Endothelial cell of umbilical vein (primary cell): Measurements from ENCODE around the gene ALOX15. TPM values are rescaled to one million over a fixed set of nuclear protein-coding genes. Genes with fewer than 3 reads are reported as not detected.

Experiments used
- BruUV-seq: library from RNA; stranded (reverse); fragments of 400-500 nt; replicated peaks from 2 replicates; lab custom pipeline; 2021; lab: Mats Ljungman, UMichigan
- CTCF ChIA-PET: fragments of 300-600, 350-600 bp; sonication (Branson Sonifier 250); formaldehyde crosslinking; loops from one replicate; lab custom pipeline; 2021; ENCODE audit warnings: antibody characterized with exemption, inconsistent platforms; lab: Charles Lee
- POLR2A ChIA-PET: fragments of 300-600, 350-600 bp; sonication (Branson Sonifier 250); formaldehyde crosslinking; loops from one replicate; lab custom pipeline; 2021; ENCODE audit warnings: antibody characterized with exemption, inconsistent platforms; lab: Charles Lee
- DNase-seq: peaks from one replicate; pipeline ENCODE4 v3.0.0-alpha.2; 2011; ENCODE audit warnings: low read depth, low spot score
- FAIRE-seq: peaks from 2 replicates; lab custom pipeline; 2011; peaks lifted over from hg19 to GRCh38; lab: Jason Lieb, UNC
- H2AFZ ChIP-seq: 2 replicates; pipeline ENCODE4 v1.6.0; 2012; ENCODE audit warnings: low read depth, low read length, control low read depth, inconsistent platforms
- H3K27ac ChIP-seq: 2 replicates; pipeline ENCODE4 v1.5.1; 2011; ENCODE audit warnings: low read depth, mild to moderate bottlenecking, control low read depth, low read length, moderate library complexity; ENCODE audit not compliant: insufficient read depth
- H3K27me3 ChIP-seq, 2 experiments: 2 replicates each; pipeline versions ENCODE4 v1.6.0 to v1.6.1; 2011; ENCODE audit warnings: low read length in 2 of 2, mixed read lengths in 1 of 2; ENCODE audit not compliant: control insufficient read depth in 2 of 2, insufficient read depth in 2 of 2
- H3K36me3 ChIP-seq, 2 experiments: 2 replicates in 1 of 2; 3 replicates in 1 of 2; pipeline ENCODE4 v1.5.1; 2011; ENCODE audit warnings: low read length in 2 of 2, mild to moderate bottlenecking in 1 of 2, moderate library complexity in 1 of 2; ENCODE audit not compliant: control insufficient read depth in 2 of 2, insufficient read depth in 2 of 2; ENCODE audit errors: extremely low read depth in 1 of 2
- H3K4me1 ChIP-seq: 3 replicates; pipeline ENCODE4 v1.5.1; 2011; ENCODE audit warnings: mild to moderate bottlenecking, low read length; ENCODE audit not compliant: control insufficient read depth, insufficient read depth; ENCODE audit errors: extremely low read depth
- H3K4me2 ChIP-seq: 2 replicates; pipeline ENCODE4 v1.6.1; 2011; ENCODE audit warnings: low read length, control low read depth, mixed read lengths; ENCODE audit not compliant: insufficient read depth
- H3K4me3 ChIP-seq, 3 experiments: fragments of 200-600 bp in 1 of 3; sonication (generic), shearing (Covaris generic) in 1 of 3; replicated peaks in 1 of 3; 2 replicates each; pipeline ENCODE4 v1.5.1; 2011 to 2016; ENCODE audit warnings: control low read depth in 3 of 3, low read length in 3 of 3, mild to moderate bottlenecking in 2 of 3, inconsistent platforms in 1 of 3, low read depth in 1 of 3, moderate library complexity in 1 of 3; ENCODE audit not compliant: insufficient read depth in 1 of 3
- H3K79me2 ChIP-seq: 2 replicates; pipeline ENCODE4 v1.6.0; 2012; ENCODE audit warnings: low read length, inconsistent platforms; ENCODE audit not compliant: control insufficient read depth, insufficient read depth
- H3K9ac ChIP-seq: replicated peaks from 2 replicates; pipeline ENCODE3; 2011; ENCODE audit warnings: low read length, control low read depth; ENCODE audit not compliant: insufficient read depth; ENCODE audit errors: extremely low read depth
- H3K9me1 ChIP-seq: replicated peaks from 3 replicates; pipeline ENCODE4 v1.6.0; 2011; ENCODE audit warnings: mild to moderate bottlenecking, low read length; ENCODE audit not compliant: control insufficient read depth, insufficient read depth; ENCODE audit errors: extremely low read depth
- H3K9me3 ChIP-seq: replicated peaks from 2 replicates; pipeline ENCODE4 v1.5.1; 2012; ENCODE audit warnings: low read length, inconsistent platforms; ENCODE audit not compliant: control insufficient read depth, insufficient read depth
- H4K20me1 ChIP-seq: replicated peaks from 2 replicates; pipeline ENCODE3; 2011; ENCODE audit warnings: mild to moderate bottlenecking, low read length; ENCODE audit not compliant: control insufficient read depth, insufficient read depth; ENCODE audit errors: extremely low read depth
- EZH2 ChIP-seq: IDR thresholded peaks from 2 replicates; pipeline ENCODE4 v1.6.1; 2012; ENCODE audit warnings: borderline replicate concordance, low read depth, mild to moderate bottlenecking, moderate library complexity, low read length, inconsistent platforms; ENCODE audit not compliant: severe bottlenecking
- FOS ChIP-seq: IDR thresholded peaks from 2 replicates; pipeline ENCODE4 v1.6.1; 2011; ENCODE audit warnings: mild to moderate bottlenecking, low read length, moderate library complexity, borderline replicate concordance; ENCODE audit not compliant: insufficient read depth
- GATA2 ChIP-seq: IDR thresholded peaks from 2 replicates; pipeline ENCODE4 v1.7.0; 2011; ENCODE audit warnings: low read depth, mild to moderate bottlenecking, moderate library complexity, mixed read lengths, low read length; ENCODE audit not compliant: insufficient read length, insufficient read depth
- JUN ChIP-seq: IDR thresholded peaks from 2 replicates; pipeline ENCODE4 v1.6.1; 2011; ENCODE audit warnings: borderline replicate concordance, low read depth; ENCODE audit not compliant: insufficient read length, insufficient read depth
- MYC ChIP-seq: IDR thresholded peaks from one replicate; pipeline ENCODE4 v1.6.1; 2011; ENCODE audit warnings: mild to moderate bottlenecking, low read depth, low read length
- POLR2A ChIP-seq: IDR thresholded peaks from 2 replicates; pipeline ENCODE4 v1.6.1; 2012; ENCODE audit warnings: low read depth, mild to moderate bottlenecking, control low read depth, low read length
- POLR2AphosphoS5 ChIP-seq: IDR thresholded peaks from 2 replicates; pipeline ENCODE4 v1.6.1; 2012; ENCODE audit warnings: low read depth, mild to moderate bottlenecking, control low read depth, low read length, moderate library complexity; ENCODE audit not compliant: insufficient read depth
- dilution Hi-C: fragments of 300-500 bp; cut with MboI; formaldehyde crosslinking; loops from one replicate; pipeline ENCODE4 v1.15.0; 2019; ENCODE audit warnings: low sequenced_read_pairs; ENCODE audit not compliant: extremely low pct_ligation_motif_present
- intact Hi-C: fragments of 100-400 bp; cut with micrococcal nuclease; formaldehyde crosslinking; loops from one replicate; pipeline ENCODE4 v1.10.0; 2022
- polyA plus RNA-seq, 4 experiments: library from polyadenylated mRNA; depleted of rRNA in 3 of 4; stranded (reverse) in 3 of 4; unstranded in 1 of 4; fragments of >200 nt; gene quantifications; 2 replicates each; pipeline versions ENCODE4 v1.2.1 to v1.2.3, GENCODE V29; 2011 to 2012; ENCODE audit warnings: missing spikeins in 1 of 4
- total RNA-seq: library from RNA; stranded (reverse); gene quantifications from 2 replicates; pipeline ENCODE4 v1.2.3, GENCODE V29; 2021
- TF ChIP-seq, protein P1 (sequence below): IDR thresholded peaks from 2 replicates; pipeline ENCODE4 v1.6.1; 2011; ENCODE audit not compliant: insufficient read depth, insufficient read length
- TF ChIP-seq, protein P2 (sequence below), 2 donors: IDR thresholded peaks; 1 replicate in 1 of 2; 2 replicates in 1 of 2; pipeline ENCODE4 v1.5.1; 2011; ENCODE audit warnings: low read length in 2 of 2, mild to moderate bottlenecking in 2 of 2, moderate library complexity in 2 of 2, control low read depth in 1 of 2, inconsistent platforms in 1 of 2, low read depth in 1 of 2; ENCODE audit not compliant: insufficient read depth in 1 of 2; ENCODE audit errors: extremely low read depth in 1 of 2

Gene ALOX15
- total and polyA plus RNA-seq, 2 donors (not counting 3 experiments of a cell fraction or from before 2014, with no cell fraction given) = not detected

DNA sequence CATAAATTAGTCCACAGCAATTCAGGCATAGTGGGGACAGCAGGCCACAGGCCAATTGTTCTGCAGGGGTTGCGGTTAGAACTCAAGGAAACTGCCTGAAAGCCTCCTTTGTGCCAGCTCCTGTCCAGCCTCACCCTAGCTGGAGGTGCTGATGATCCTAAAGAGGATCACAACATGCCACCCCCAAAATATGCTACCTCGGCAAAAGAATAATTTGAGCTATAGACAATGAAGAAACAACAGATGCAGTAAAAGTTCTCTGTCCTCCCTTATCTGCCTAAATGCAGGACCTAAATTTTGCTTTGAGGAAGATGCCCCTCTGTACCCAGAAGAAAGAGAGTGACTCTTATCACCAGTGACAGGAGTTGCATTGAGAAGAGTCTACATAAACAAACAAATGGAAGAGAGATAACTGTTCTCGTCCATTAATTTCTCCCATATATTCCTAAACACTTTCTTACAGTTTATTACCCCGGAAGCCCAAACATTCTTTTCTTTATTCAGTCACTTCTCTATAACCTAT, 14.7 kb downstream of the ALOX15 start:
- intact Hi-C loops = loop anchor here (1.0 kb wide), 2 partner anchors 60 to 206 kb away; no protein-coding TSS in a partner anchor

More for the DNA sequence above, 14.7 kb downstream of the ALOX15 start:
- Histone ChIP-seq H2AFZ (no peak overlapping the region), H3K4me3 (no peak overlapping the region), H3K27ac (no peak overlapping the region), H3K4me2 (no peak overlapping the region), H3K79me2 (no peaks in the 10 kb centered on the region), H3K9me3 (no peaks in the 10 kb centered on the region), H4K20me1 (no peaks in the 10 kb centered on the region), H3K36me3 (no peaks in the 10 kb centered on the region), H3K4me1 (no peaks in the 10 kb centered on the region), H3K27me3 (peaks cover 10 to 12% of the 10 kb centered on the region in 2 experiments), H3K9ac (no peak overlapping the region), H3K9me1 (no peaks in the 10 kb centered on the region)
- ChIA-PET POLR2A (interaction anchor here (0.6 kb wide), 1 partner anchor 52 kb away, joined by 3 read pairs; no protein-coding TSS in a partner anchor), CTCF (interaction anchor here (1.2 to 7.0 kb wide), 7 partner anchors 8 to 209 kb away, joined by 3 to 213 read pairs (median 5); no protein-coding TSS in a partner anchor)
- no TSS peak for BruUV-seq
- no peak for DNase-seq
- FAIRE-seq = no peak
- TF ChIP-seq JUN = no peak
- no peak for TF ChIP-seq EZH2
- no peak for TF ChIP-seq POLR2A
- no peak for TF ChIP-seq MYC
- TF ChIP-seq GATA2 = no peak
- TF ChIP-seq, protein P1, sequence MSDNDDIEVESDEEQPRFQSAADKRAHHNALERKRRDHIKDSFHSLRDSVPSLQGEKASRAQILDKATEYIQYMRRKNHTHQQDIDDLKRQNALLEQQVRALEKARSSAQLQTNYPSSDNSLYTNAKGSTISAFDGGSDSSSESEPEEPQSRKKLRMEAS = no peak
- TF ChIP-seq POLR2AphosphoS5 = no peak
- TF ChIP-seq, protein P2, sequence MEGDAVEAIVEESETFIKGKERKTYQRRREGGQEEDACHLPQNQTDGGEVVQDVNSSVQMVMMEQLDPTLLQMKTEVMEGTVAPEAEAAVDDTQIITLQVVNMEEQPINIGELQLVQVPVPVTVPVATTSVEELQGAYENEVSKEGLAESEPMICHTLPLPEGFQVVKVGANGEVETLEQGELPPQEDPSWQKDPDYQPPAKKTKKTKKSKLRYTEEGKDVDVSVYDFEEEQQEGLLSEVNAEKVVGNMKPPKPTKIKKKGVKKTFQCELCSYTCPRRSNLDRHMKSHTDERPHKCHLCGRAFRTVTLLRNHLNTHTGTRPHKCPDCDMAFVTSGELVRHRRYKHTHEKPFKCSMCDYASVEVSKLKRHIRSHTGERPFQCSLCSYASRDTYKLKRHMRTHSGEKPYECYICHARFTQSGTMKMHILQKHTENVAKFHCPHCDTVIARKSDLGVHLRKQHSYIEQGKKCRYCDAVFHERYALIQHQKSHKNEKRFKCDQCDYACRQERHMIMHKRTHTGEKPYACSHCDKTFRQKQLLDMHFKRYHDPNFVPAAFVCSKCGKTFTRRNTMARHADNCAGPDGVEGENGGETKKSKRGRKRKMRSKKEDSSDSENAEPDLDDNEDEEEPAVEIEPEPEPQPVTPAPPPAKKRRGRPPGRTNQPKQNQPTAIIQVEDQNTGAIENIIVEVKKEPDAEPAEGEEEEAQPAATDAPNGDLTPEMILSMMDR (IDR thresholded peaks at IDR 0.05; ENCODE audit: extremely low read depth in 1 of 2, insufficient read depth in 1 of 2, low read depth in 1 of 2, low read length in 2 of 2) = no peak
- TF ChIP-seq FOS = no peak
- dilution Hi-C loops = no loop called here
